PC-3 (cell line): Measurements from ENCODE around the gene GFOD1. TPM values are rescaled to one million over a fixed set of nuclear protein-coding genes. Genes with fewer than 3 reads are reported as not detected.

Experiments used
- ATAC-seq: fragments of 200-7000 bp; cut with Tn5 transposase; 2 replicates; pipeline ENCODE4 v1.9.1; 2020; ENCODE audit warnings: mild to moderate bottlenecking, moderate library complexity
- BruUV-seq: library from RNA; stranded (reverse); fragments of 400-500 nt; replicated peaks from 2 replicates; lab custom pipeline; 2021; lab: Mats Ljungman, UMichigan
- CTCF ChIA-PET: fragments of 300-600 bp; sonication (Branson Sonifier 250); formaldehyde crosslinking; loops from one replicate; lab custom pipeline; 2022; ENCODE audit warnings: antibody characterized with exemption; lab: Charles Lee
- POLR2A ChIA-PET: fragments of 300-600 bp; sonication (Branson Sonifier 250); formaldehyde crosslinking; loops from one replicate; lab custom pipeline; 2022; ENCODE audit warnings: antibody characterized with exemption; ENCODE audit not compliant: unreplicated experiment; lab: Charles Lee
- DNase-seq: peaks from one replicate; pipeline ENCODE4 v3.0.0-alpha.2; 2015
- H2AFZ ChIP-seq: fragments of 300-600 bp; sonication (generic); 2 replicates; pipeline ENCODE4 v1.6.0; 2016; ENCODE audit warnings: antibody characterized with exemption, low read length
- H3F3A ChIP-seq: fragments of 300-600 bp; sonication (generic); one replicate; pipeline ENCODE4 v1.6.0; 2017; ENCODE audit warnings: antibody characterized with exemption, low read length, control low read depth, mild to moderate bottlenecking; ENCODE audit not compliant: unreplicated experiment
- H3K27ac ChIP-seq: fragments of 300-600 bp; sonication (generic); 2 replicates; pipeline ENCODE4 v1.5.1; 2016; ENCODE audit warnings: mild to moderate bottlenecking, low read length
- H3K27me3 ChIP-seq: fragments of 300-600 bp; sonication (generic); 2 replicates; pipeline ENCODE4 v1.6.1; 2016; ENCODE audit warnings: low read length, mixed read lengths
- H3K36me3 ChIP-seq: fragments of 300-600 bp; sonication (generic); 2 replicates; pipeline ENCODE4 v1.6.1; 2016; ENCODE audit warnings: low read depth, mixed run types, low read length, mixed read lengths
- H3K4me1 ChIP-seq: fragments of 300-600 bp; sonication (generic); 2 replicates; pipeline ENCODE4 v1.5.1; 2016; ENCODE audit warnings: low read length; ENCODE audit not compliant: insufficient read depth
- H3K4me2 ChIP-seq: fragments of 300-600 bp; sonication (generic); 2 replicates; pipeline ENCODE4 v1.6.0; 2016; ENCODE audit warnings: low read length
- H3K4me3 ChIP-seq: fragments of 300-600 bp; sonication (generic); 2 replicates; pipeline ENCODE4 v1.5.1; 2016; ENCODE audit warnings: mild to moderate bottlenecking, low read length, mixed read lengths
- H3K79me2 ChIP-seq: fragments of 300-600 bp; sonication (generic); 2 replicates; pipeline ENCODE4 v1.6.1; 2017; ENCODE audit warnings: low read length, mixed read lengths
- H3K9ac ChIP-seq: fragments of 300-600 bp; sonication (generic); 2 replicates; pipeline ENCODE4 v1.6.0; 2016; ENCODE audit warnings: mild to moderate bottlenecking, low read length
- H3K9me2 ChIP-seq: fragments of 300-600 bp; sonication (generic); replicated peaks from 2 replicates; pipeline ENCODE4 v1.6.1; 2016; ENCODE audit warnings: mixed run types, low read length, mixed read lengths
- H3K9me3 ChIP-seq: fragments of 300-600 bp; sonication (generic); 2 replicates; pipeline ENCODE4 v1.6.1; 2016; ENCODE audit warnings: low read length, mixed read lengths
- H4K20me1 ChIP-seq: fragments of 300-600 bp; sonication (generic); 2 replicates; pipeline ENCODE4 v1.6.1; 2016; ENCODE audit warnings: low read length, mixed read lengths
- EZH2 ChIP-seq: fragments of 300-600 bp; sonication (generic); IDR thresholded peaks from one replicate; pipeline ENCODE4 v1.6.1; 2017; ENCODE audit warnings: antibody characterized with exemption, mild to moderate bottlenecking, low read length; ENCODE audit not compliant: unreplicated experiment
- EZH2phosphoT487 ChIP-seq: fragments of 300-600 bp; sonication (generic); IDR thresholded peaks from 2 replicates; pipeline ENCODE4 v1.6.1; 2018; ENCODE audit warnings: mild to moderate bottlenecking, antibody characterized with exemption, low read length, borderline replicate concordance
- intact Hi-C: fragments of 100-400 bp; cut with micrococcal nuclease; formaldehyde crosslinking; loops from 2 replicates; pipeline ENCODE4 v1.9.0; 2023
- total RNA-seq: library from RNA; depleted of rRNA; stranded (reverse); fragments of >200 nt; gene quantifications from 2 replicates; pipeline ENCODE4 v1.2.3, GENCODE V29; 2014
- TF ChIP-seq, protein P1 (sequence below): fragments of 300-600 bp; sonication (generic); conservative IDR thresholded peaks from 2 replicates; pipeline ENCODE4 v1.5.1; 2017; ENCODE audit warnings: antibody characterized with exemption, low read depth, mild to moderate bottlenecking, low read length

The GFOD1 gene
- total RNA-seq, 1 experiment from 2014 or later: 16.0 TPM

- no peak overlapping the region for H3K4me2 ChIP-seq
- no peak for ATAC-seq
- H3K4me1 ChIP-seq: peaks cover 9% of the 10 kb centered on the region; the same call in 1 of the 2 replicates
- H2AFZ ChIP-seq: no peak overlapping the region
- no peaks in the 10 kb centered on the region for H3K27me3 ChIP-seq
- no peaks in the 10 kb centered on the region for H3F3A ChIP-seq
- no peaks in the 10 kb centered on the region for H4K20me1 ChIP-seq
- BruUV-seq: no TSS peak
- peaks cover 12% of the 10 kb centered on the region for H3K79me2 ChIP-seq
- H3K9me3 ChIP-seq: no peaks in the 10 kb centered on the region
- POLR2A ChIA-PET: no interaction called here
- CTCF ChIA-PET: no interaction called here
- no peak for TF ChIP-seq EZH2
- TF ChIP-seq, protein P1, sequence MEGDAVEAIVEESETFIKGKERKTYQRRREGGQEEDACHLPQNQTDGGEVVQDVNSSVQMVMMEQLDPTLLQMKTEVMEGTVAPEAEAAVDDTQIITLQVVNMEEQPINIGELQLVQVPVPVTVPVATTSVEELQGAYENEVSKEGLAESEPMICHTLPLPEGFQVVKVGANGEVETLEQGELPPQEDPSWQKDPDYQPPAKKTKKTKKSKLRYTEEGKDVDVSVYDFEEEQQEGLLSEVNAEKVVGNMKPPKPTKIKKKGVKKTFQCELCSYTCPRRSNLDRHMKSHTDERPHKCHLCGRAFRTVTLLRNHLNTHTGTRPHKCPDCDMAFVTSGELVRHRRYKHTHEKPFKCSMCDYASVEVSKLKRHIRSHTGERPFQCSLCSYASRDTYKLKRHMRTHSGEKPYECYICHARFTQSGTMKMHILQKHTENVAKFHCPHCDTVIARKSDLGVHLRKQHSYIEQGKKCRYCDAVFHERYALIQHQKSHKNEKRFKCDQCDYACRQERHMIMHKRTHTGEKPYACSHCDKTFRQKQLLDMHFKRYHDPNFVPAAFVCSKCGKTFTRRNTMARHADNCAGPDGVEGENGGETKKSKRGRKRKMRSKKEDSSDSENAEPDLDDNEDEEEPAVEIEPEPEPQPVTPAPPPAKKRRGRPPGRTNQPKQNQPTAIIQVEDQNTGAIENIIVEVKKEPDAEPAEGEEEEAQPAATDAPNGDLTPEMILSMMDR: no peak
- H3K9me2 ChIP-seq: no peaks in the 10 kb centered on the region
- H3K4me3 ChIP-seq: no peak overlapping the region
- DNase-seq: no peak
- H3K27ac ChIP-seq: no peak overlapping the region
- intact Hi-C loops: no loop called here
- no peak overlapping the region for H3K9ac ChIP-seq
- no peaks in the 10 kb centered on the region for H3K36me3 ChIP-seq
Measured at GRCh38 chr6:13427801-13428582, 59.4 kb downstream of the GFOD1 start.

GRCh38 chr6:13427316-13427715 is 60.1 kb downstream of the GFOD1 start:
- Histone ChIP-seq H3K9ac (no peak overlapping the region), H3K4me1 (peaks cover 9% of the 10 kb centered on the region; the same call in 1 of the 2 replicates), H3K27me3 (no peaks in the 10 kb centered on the region), H3K4me3 (no peak overlapping the region), H3K79me2 (peaks cover 12% of the 10 kb centered on the region), H3K27ac (no peak overlapping the region), H3K4me2 (no peak overlapping the region), H3F3A (no peaks in the 10 kb centered on the region), H3K36me3 (no peaks in the 10 kb centered on the region), H4K20me1 (no peaks in the 10 kb centered on the region), H3K9me2 (no peaks in the 10 kb centered on the region), H3K9me3 (no peaks in the 10 kb centered on the region), H2AFZ (no peak overlapping the region)
- no peak for DNase-seq
- intact Hi-C loops: no loop called here
- no peak for ATAC-seq
- CTCF ChIA-PET: no interaction called here
- POLR2A ChIA-PET: no interaction called here
- TF ChIP-seq, protein P1: no peak
- no peak for TF ChIP-seq EZH2
- TF ChIP-seq EZH2phosphoT487: no peak
- no TSS peak for BruUV-seq
